ENCODE results near the gene EPHB2.

DNA sequence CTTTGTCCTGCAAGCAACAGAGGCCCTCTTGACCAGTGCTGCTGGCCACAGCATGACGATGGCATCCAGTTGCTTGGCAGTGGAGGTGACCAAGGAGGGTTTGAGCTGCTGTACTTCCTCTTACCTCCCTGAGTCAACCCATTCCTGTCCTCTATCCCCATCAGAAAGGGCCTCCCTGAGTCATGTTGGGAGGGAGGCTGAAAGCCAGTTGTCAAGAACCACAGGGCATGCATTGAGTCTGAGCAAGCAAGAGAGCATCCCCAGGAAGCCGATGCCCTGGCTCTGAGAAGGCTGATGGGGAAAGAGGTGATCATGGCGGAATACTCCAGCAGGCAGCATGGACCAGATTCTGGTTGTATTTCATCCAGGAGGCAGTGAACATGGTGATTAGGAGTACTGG is 192.5 kb downstream of the EPHB2 start:
- TF ChIP-seq EZH2 (IDR thresholded peaks at IDR 0.05; ENCODE audit: insufficient read depth, poor library complexity, severe bottlenecking) (no peak), EZH2phosphoT487 (IDR thresholded peaks at IDR 0.05; ENCODE audit: insufficient read depth, low read depth) (no peak)

Data from GM23248 (cell line).